GM19351 (cell line): ENCODE measurements around the gene PGP.

ENCODE experiments used
- ATAC-seq: cut with Tn5 transposase; IDR thresholded peaks from one replicate; pipeline ENCODE4 v1.9.1; 2021; ENCODE audit warnings: mild to moderate bottlenecking, moderate library complexity; ENCODE audit not compliant: unreplicated experiment

Gene PGP

DNA sequence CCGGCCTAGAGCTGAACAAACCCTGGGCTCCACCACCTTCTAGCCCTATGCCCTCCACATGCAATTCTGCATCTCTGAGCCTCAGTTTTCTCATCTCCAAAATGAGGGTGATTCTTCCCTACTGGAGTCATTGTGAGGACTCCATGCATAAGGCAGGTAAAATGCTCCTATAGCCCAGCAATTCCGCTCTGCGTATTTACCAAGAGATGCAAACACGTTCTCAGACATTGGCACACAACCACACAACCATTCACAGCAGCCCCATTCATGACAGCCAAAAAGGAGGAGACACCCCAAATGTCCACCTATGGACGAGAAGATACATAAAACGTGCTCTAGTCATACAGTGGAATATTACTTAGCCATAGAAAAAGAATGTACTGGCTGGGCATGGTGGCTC is 14.3 kb downstream of the PGP start:
- ATAC-seq = no peak

DNA sequence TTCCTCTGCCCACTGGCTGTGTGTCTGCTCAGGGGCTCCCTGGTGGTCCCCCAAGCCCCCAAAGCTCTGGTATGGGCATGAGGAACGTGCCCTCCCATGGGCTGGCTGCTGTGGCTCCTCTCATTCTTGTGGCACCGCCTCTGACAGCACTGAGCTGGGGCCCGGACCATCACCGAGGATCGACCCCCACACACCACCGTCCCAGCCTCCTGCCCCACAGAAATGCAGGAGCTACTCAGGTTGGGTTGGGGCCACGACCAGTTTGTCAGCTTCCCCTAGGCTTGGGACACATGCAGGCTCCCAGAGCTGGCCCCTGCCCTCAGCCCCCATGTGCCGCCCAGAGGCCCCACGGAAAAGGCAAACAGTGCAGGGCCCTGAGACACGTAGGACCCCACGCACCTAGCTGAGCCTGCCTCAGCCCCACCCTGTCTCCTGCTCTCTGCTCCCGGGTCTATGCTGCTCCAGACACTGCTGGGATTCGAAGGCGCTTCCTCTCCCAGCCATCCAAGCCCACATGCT is 15.0 kb downstream of the PGP start:
- no peak for ATAC-seq

DNA sequence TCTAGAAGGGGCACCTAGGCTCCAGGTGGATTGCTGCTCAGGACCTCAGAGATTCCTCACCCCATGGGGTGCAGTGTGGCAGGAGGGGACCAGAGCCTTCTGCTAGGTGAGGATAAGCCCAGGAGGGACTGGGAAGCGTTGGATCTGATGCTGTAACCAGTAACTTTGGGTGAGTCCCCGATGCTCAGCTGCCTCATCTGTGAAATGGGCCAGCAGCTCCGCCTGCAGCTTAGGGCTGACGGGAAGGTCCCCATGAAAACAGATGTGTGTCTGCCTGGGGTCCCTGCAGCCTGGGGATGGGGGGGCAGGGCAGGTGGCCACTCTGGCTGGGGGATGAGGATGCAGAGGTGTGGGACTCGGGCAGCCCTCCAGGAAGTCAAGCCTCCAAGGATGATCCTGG is 15.5 kb downstream of the PGP start:
- ATAC-seq = no peak

DNA sequence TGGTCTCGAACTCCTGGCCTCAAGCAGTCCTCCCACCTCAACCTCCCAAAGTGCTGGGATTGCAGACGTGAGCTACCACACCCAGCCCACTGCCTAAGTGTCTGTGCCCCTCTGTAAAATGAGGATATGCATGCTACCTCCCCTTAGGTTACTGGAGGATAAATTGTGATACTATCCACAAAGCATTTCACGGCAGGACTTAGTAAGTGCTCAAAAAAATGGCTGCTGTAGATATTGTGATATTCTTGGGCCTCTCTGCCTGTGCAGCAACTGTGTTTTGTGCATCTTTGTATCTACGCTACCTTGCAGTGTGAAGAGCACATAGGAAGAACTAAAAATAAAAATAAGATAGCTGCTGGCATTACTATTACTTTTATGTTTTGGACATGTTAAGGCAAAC is 16.4 kb downstream of the PGP start:
- ATAC-seq = no peak

DNA sequence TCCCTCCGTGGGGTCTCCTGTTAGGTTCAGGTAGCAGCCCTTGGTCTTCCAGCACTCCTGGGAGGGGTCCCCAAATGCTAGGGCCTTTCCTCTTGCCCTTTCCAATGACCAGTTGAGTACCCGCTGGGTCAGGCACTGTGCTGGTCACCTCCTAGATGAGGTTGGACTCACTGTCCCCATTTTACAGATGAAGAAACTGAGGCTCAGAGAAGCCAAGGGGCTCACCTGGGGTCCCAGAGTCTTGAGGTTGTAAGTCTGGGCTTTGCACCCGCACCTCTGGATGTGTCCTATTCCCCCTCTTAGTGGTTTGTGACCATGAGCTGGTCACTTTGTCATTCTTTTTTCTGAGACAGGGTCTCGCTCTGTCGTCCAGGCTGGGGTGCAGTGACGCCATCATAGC is 16.9 kb downstream of the PGP start:
- ATAC-seq = no peak

DNA sequence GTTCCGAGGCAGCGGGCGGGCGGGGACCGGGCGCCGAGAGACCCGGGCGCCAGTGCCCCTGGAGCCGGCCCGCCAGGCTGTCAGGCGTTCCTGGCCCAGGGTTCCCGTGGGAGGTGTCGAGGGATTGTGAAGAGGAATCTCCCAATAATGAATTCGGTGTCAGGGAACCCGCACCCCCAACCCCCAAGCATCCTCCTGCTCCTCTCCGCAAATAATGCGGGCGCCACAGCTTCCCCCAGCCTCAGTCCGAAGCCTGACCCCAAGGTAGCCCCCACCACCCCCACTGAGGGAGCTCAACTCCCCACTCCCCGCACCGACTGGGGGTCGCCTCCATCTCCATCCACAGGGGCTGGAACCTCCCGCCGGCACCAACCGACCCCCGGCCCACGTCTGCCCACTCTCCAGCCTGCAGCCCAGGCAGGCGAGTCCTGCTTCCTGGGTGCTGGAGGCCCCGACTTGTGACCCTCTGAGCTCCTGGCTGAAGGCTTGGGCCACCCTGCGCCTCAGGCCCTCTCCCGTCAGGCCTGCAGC is 17.6 kb downstream of the PGP start:
- no peak for ATAC-seq

DNA sequence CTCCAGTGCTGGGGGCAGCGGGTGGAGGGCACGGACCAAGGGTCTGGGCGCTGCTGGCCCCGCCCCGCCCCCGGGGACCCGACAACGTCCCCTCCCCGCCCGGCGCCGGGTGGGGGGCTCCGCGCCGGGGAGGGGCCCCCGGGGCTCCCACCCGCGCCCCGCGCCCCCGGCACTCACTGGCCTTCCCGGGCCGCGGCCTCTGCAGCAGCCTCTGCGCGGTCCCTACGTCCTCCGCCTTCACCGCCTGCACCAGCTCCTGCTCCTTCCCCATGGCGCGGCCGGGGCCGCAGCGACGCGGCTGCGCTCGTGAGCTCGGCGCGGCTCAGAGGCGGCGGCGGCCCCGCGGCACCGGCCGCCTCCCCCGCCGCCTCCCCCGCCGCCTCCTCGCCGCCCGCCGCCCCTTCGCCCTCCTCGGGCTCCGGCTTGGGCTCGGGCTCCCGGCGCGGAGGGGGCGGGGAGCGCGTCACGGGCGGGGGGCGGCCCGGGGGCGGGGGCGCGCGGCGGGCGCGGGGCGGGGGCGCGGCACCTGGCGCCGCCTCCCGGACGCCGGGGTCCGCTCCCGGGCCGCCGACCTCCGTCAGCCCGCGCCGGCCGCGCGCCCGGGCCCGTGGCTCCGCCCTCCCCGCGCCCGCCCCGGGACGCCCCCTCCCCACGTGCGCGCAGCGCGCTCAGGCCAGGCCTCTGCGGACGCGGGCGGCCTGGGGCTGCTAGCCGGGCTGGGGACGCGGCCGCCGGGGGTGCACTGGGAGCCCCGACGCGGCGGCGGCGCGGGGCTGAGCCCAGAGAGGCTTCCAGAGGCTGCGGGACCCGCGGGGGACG is 18.3 kb downstream of the PGP start, which contains the start of gene CASKIN1:
CASKIN1 (minus strand) TSS at position 444 of the 819 bp plus-strand sequence; CDS start at position 271, 173 bp downstream.
- ATAC-seq = no peak

DNA sequence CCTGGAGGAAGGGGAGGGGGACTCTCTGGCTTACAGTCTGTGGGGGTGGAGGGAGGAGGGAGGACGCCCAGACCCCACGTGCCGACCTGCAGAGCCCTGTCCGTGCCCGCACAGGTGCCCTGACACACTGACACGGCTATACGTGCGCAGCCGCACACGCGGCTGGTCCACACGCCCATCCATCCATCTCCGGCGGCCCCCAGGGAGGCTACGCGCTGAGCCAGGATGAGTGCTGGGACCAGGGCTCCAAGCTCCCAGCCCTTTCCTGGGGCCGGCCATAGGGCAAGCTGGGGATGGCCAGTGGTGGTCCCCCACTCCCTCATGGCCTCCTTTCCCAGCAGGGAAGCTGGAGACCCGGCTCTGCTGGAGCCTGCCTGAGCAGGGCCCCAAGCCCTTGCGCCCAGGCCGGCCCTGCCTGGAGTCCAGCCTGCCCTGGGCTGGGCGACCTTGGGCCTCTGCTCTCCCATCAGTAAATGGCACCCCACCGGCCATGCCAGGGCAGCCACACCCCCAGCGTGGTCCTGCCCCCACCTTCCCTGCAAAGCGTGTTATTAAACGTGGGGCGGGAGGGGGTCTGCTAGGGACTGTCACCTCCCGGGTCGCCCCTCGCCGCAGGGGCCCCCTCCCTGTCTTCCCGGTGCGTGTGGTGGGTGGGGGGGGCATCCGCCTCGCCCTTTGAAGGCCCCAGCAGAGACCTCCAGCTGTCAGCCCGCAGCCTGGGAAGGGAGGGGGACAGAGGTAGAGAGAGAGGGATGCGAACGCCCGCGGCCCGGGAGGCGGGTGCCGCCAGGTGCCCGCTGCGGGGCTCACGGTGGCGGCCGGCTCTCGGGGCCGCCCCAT is 19.1 kb downstream of the PGP start:
- ATAC-seq = no peak

DNA sequence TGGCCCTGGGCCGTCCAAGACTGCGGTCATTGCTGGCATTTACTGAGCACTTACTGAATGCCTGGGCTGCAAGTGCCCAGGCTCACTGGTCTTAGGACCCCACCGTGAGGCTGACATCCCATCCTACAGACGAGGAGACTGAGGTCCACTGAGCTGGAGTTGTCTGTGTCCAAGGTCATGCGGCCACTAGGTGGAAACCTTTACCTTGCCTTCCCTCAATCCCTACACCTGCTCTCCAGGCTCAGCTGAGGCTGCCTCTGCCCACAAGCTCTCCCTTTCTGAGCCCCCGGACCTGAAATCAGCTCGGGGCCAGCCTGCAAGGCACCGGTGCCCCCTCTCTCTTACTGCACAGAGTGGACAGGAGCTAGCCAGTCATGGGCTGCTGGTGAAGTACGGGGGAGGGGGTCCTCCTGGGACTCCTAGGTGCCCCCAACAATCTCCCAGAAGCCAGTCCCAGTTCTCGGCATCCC is 19.8 kb downstream of the PGP start:
- ATAC-seq = no peak

DNA sequence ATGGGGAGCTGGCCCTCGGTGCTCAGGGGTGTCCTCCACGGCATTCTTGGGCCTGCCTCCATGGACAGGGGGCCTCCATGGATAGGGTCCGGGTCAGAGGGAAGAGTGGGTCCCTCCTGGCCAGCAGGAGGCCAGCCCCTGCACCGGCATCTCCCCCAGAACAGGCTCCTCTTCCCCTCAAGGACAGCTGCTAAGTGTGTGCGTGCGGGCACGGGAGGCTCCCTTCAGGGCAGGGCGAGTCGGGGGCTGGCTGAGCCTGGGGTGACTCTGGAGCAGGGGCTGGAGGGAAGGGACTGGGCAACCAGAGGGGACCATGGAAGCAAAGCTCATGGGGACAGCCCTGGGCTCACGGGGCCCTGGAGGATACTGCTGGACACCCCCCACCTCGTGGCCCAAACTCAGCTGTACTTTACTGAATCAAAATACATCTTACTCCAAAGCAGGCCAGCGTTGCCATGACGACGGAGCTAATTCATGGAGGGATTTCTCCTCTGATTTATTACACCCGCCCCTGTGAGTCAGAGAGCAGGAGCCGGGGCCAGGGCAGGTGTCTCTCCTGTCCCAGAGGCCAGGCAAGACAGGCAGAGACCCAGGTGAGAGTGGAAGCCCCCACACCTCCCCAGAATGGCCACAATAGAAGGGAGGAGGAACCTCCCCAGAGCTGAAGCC is 20.3 kb downstream of the PGP start:
- ATAC-seq = no peak

DNA sequence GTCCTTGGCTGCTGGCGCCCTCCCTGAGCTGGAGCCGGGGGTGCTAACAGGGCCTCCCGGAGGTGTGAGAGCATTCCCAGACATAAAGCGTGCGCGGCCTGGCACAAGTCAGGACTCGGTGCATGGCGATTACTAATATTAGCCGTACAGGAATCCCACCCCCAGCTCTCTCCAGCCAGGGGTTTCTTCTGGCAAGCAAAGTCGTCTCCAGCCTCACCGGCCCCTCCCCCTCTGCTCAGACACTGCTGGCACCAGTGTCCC is 23.3 kb downstream of the PGP start:
- ATAC-seq = no peak

DNA sequence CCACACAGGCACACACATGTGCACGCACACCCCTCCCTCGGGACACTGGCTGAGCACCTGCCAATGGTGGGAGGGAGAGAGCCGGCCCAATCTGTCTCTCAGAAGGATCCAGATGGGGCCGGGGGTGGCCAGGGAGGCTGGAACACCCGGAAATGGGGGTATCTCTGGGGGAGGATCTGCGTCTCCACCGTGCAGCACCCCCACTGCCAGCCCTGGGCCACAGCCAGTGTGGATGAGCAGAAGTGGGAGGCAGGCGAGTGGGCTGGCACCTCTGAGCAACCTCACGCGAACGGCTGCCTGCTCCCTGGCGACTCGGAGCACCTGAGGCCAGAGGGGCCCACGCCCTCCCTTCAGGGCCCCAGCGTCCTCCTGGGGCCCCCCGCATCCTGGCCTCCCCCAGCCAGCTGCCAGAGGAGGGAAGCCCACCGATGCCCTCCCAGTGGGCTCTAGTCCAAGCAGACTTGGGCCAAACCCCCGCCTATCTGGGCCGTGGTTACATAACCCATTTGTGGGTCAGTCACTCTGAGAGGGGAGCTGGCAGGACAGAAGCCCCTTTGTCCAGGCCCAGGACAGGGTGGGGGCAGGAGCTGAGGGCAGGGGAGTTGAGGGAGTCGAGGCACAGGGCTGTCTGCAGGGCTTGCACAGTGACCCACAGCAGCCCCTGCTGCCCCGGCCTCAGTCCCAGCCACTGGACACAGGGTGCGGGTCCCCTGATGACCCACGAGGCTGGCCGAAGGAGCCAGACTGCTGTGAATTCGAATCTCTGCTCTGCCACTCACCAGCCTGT is 23.8 kb downstream of the PGP start:
- no peak for ATAC-seq

DNA sequence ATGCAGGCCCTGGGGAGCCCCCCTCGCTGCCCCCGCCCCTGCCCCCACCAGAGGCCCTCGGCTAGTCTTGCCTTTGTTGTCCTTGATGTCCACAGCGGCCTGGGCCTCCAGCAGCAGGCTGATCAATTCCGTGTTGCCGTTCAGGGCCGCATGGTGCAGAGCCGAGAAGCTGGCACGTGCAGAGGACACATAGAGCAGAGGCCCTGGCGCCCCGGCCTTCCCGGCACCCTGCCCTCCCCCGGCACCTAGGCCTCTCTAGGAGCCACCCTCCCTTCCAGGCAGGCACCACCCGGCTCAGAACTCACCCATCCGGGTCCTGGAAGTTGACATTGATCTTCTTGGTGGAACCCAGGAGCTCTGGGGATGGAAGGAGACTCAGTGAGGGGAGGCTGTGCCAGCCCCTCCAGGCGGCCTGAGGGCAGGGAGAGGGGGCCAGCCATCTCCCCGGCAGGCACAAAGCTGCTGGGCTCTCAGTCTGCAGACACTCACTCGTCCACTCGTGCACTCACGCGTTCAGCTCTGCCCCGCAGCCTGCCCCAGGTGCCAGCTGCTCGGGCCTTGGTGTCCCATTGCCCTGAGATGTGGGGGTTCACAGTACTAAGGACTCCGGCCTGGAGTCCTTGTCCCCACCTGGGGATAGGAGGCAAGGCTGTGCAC is 24.5 kb downstream of the PGP start:
- ATAC-seq = no peak

DNA sequence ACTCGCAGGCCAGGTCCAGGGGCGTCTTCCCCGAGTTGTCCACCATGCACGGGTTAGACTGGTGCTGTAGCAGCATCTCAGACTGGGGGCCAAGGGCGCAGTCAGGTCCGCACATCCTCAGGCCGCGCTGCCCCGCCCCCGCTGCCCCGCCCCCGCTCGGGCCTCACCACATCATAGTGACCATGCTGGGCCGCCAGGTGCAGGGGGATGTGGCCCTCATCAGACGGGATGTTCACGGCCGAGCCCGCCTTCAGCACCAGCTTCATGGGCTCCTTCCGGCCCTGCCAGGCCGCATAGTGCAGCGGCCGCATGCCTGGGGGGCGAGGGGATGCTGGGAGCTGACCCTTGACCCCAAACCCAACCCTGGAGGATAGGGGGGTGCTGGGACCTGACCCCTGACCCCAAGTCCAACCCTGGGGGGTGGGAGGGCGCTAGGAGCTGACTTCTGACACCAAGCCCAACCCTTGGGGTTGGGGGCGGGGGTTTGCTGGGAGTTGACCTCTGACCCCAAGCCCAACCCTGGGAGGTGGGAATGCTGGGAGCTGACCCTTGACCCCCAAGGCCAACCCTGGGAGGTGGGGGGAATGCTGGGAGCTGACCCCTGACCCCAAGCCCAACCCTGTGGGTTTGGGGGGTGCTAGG is 25.3 kb downstream of the PGP start:
- no peak for ATAC-seq

DNA sequence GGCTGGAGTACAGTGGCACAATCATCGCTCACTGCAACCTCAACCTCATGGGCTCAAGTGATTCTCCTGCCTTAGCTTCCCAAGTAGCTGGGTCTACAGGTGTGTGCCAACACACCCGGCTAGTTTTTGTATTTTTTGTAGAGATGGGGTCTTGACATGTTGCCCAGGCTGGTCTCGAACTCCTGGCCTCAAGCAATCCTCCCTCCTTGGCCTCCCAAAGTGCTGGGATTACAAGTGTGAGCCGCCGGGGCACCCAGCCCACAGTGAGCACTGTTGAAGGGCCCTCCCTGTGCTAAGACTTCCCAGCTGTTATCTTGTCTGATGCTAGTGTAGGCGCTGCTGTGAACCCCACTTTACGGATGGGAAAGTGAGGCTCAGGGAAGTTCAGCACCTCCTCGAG is 26.2 kb downstream of the PGP start:
- ATAC-seq = no peak

DNA sequence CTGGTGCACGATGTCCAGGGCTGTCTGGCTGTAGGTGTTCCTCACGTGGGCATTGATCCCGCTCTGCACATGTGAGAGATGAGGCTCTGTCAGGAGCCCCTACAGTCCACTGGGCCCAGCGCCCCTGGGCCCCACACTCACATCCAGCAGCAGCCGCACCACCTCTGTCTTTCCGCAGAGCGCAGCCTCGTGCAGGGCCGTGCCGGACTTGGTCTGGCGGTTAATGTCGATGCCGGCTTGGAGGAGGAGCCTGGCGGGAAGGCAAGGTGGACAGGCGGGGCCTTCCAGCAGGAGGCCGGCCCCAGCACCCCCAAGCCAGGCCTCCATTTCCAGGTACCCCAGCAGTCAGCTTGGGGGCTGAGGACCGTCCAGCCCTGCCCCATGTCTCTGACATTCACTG is 27.4 kb downstream of the PGP start:
- ATAC-seq = no peak

DNA sequence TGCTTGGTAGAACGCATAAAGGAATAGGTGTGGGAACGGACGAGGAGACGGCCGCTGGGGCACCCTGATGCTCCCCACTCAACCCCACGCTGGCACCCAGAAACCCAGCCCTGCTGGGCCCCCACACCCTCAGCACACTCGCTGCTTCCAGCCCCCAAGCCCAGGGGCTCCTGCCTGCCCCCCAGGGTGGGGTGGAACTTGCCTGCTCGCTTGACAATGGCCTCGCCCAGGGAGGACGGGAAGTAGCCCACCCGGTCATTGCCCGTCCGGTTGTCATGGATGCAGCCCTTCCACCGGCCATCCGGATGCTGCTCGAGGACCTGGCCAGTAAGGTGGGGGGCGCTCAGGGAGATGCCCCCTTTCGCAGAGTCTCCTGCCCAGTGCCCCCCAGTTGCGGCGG is 28.1 kb downstream of the PGP start:
- ATAC-seq = no peak

DNA sequence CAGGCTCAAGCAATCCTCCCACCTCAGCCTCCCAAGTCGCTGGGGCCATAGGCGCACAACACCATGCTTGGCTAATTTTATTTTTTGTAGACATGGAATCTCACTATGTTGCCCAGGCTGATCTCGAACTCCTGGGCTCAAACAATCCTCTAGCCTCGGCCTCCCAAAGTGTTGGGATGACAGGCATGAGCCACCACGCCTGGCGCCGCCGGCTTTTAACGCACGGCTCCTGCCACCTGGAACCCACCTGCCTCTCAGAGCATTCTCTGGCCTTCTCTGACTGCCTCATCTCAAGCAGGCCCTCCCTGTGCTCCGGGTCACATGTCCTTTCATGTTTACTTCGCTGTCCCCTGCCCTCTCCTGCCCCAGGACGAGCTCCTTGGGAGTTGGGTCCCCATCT is 28.6 kb downstream of the PGP start:
- no peak for ATAC-seq

DNA sequence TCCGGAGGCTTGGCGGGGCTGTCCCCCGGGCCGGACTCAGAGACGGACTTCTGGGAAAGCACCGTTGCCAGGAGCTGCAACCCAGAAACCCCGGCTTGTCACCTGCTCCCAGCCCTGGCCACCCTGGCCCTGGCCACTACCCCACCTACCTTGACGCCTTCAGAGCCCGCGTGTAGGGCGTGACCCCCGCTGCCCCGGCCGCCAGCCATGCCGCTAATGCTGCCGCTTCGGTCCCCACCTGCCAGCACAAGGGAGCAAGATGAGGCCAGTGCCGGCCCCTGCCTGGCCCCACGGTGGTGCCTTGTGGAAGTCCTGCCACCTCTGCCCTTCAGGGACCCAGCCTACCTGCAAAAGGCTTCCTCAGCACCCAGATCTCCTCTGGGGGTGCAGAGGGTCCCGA is 29.7 kb downstream of the PGP start:
- no peak for ATAC-seq

DNA sequence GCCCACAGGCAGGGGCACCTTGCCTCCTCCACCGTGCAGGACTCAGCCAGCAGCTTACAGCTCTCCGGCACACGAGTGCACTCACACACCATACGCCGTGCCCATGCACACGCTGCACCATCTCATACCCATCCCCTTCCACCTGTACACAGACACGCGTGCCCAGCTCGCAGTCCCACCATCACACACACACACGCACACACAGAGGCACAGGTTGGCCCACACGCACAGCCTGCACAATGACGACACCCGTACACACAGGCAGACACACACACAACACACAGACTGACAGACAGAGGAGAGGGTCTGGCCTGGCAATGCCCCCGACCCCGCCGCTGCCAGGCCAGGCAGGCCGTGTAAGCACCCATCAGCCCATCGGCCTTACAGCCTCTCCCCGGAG is 30.3 kb downstream of the PGP start:
- ATAC-seq = no peak
